HepG2 (cell line): ENCODE data around the gene MAGI1. TPM values are rescaled to one million over a fixed set of nuclear protein-coding genes. Genes with fewer than 3 reads are reported as not detected.

Experiments used
- ATAC-seq: fragments of 200-7000 bp; cut with Tn5 transposase; 3 replicates; pipeline ENCODE4 v1.9.1; 2020; ENCODE audit warnings: mild to moderate bottlenecking, moderate library complexity
- BruUV-seq: library from RNA; stranded (reverse); fragments of 400-500 nt; replicated peaks from 2 replicates; lab custom pipeline; 2021; lab: Mats Ljungman, UMichigan
- CTCF ChIA-PET: fragments of 300-600 bp; formaldehyde crosslinking; extraction: SDS; loops from one replicate; lab custom pipeline; 2021; ENCODE audit warnings: low total read pairs, inconsistent platforms, low intra/inter-chr PET ratio; lab: Yijun Ruan, JAX
- POLR2A ChIA-PET: fragments of 350-600 bp; sonication (Branson Sonifier 250); formaldehyde crosslinking; loops from one replicate; lab custom pipeline; 2020; ENCODE audit warnings: antibody characterized with exemption, inconsistent platforms; lab: Yijun Ruan, JAX
- DNase-seq: peaks from one replicate; pipeline ENCODE4 v3.0.0-alpha.2; 2015; ENCODE audit warnings: low spot score
- FAIRE-seq: peaks from 3 replicates; lab custom pipeline; 2011; peaks lifted over from hg19 to GRCh38; lab: Jason Lieb, UNC
- H2AFZ ChIP-seq: one replicate; pipeline ENCODE4 v1.6.1; 2011; ENCODE audit warnings: low read length, inconsistent platforms
- H3K27ac ChIP-seq: fragments of 300-600 bp; 3 replicates; pipeline ENCODE4 v1.8.0; 2011; ENCODE audit warnings: mixed run types, mild to moderate bottlenecking, mixed read lengths, low read length, inconsistent platforms; ENCODE audit not compliant: insufficient read depth; ENCODE audit errors: extremely low read length
- H3K27me3 ChIP-seq, 2 experiments: fragments of 200-600 bp in 1 of 2; 2 replicates in 1 of 2; 3 replicates in 1 of 2; pipeline versions ENCODE4 v1.6.0 to v1.8.0; 2011; ENCODE audit warnings: low read length in 2 of 2, mild to moderate bottlenecking in 2 of 2, moderate library complexity in 2 of 2, inconsistent platforms in 1 of 2; ENCODE audit not compliant: insufficient read depth in 2 of 2, control insufficient read depth in 1 of 2
- H3K36me3 ChIP-seq, 2 experiments: fragments of 200-600 bp in 1 of 2; replicated peaks in 1 of 2; 2 replicates in 1 of 2; 3 replicates in 1 of 2; pipeline versions ENCODE4 v1.5.1 to v1.8.0; 2011; ENCODE audit warnings: low read length in 2 of 2, inconsistent platforms in 1 of 2; ENCODE audit not compliant: insufficient read depth in 2 of 2, control insufficient read depth in 1 of 2
- H3K4me1 ChIP-seq: 2 replicates; pipeline ENCODE4 v1.5.1; 2012; ENCODE audit warnings: low read length, inconsistent platforms; ENCODE audit not compliant: insufficient read depth
- H3K4me2 ChIP-seq: 2 replicates; pipeline ENCODE4 v1.6.0; 2011; ENCODE audit warnings: low read depth, low read length, inconsistent platforms
- H3K4me3 ChIP-seq, 3 experiments: fragments of 200-600 bp in 1 of 3; sonication (generic), shearing (Covaris generic) in 1 of 3; replicated peaks in 1 of 3; 2 replicates each; pipeline ENCODE4 v1.5.1; 2011 to 2016; ENCODE audit warnings: low read length in 3 of 3, inconsistent platforms in 2 of 3, low read depth in 2 of 3, mild to moderate bottlenecking in 2 of 3, control low read depth in 1 of 3, mixed read lengths in 1 of 3; ENCODE audit not compliant: insufficient read depth in 1 of 3
- H3K79me2 ChIP-seq: one replicate; pipeline ENCODE4 v1.6.1; 2011; ENCODE audit warnings: low read length, inconsistent platforms; ENCODE audit not compliant: insufficient read depth
- H3K9ac ChIP-seq: 2 replicates; pipeline ENCODE4 v1.6.0; 2011; ENCODE audit warnings: mild to moderate bottlenecking, low read depth, low read length, inconsistent platforms; ENCODE audit not compliant: insufficient read depth
- H3K9me3 ChIP-seq: 2 replicates; pipeline ENCODE4 v1.5.1; 2012; ENCODE audit warnings: mild to moderate bottlenecking, low read length
- H4K20me1 ChIP-seq: 2 replicates; pipeline ENCODE4 v1.6.0; 2011; ENCODE audit warnings: inconsistent platforms, mild to moderate bottlenecking, low read length, moderate library complexity; ENCODE audit not compliant: insufficient read depth
- BRD4 ChIP-seq: sonication (generic); formaldehyde crosslinking; IDR thresholded peaks from 2 replicates; pipeline ENCODE4 v1.4.0; 2020; ENCODE audit warnings: missing genetic modification reagents
- JARID2 ChIP-seq: sonication (generic); formaldehyde crosslinking; IDR thresholded peaks from 2 replicates; pipeline ENCODE4 v1.8.1; 2023; ENCODE audit warnings: missing genetic modification reagents, inconsistent platforms; ENCODE audit not compliant: insufficient replicate concordance
- PLRG1 ChIP-seq: fragments of 450-650 bp; conservative IDR thresholded peaks from 2 replicates; pipeline ENCODE4 v1.6.1; 2016
- ZFP41 ChIP-seq: sonication (generic); formaldehyde crosslinking; IDR thresholded peaks from 2 replicates; pipeline ENCODE4 v1.4.0; 2020; ENCODE audit warnings: mild to moderate bottlenecking, missing genetic modification reagents, borderline replicate concordance
- ZNF10 ChIP-seq: sonication (generic); formaldehyde crosslinking; IDR thresholded peaks from 2 replicates; pipeline ENCODE4 v1.4.0; 2020; ENCODE audit warnings: mild to moderate bottlenecking, low read depth, missing genetic modification reagents, borderline replicate concordance
- ZNF235 ChIP-seq: sonication (generic); formaldehyde crosslinking; IDR thresholded peaks from 2 replicates; pipeline ENCODE4 v1.8.1; 2023; ENCODE audit warnings: mild to moderate bottlenecking, missing genetic modification reagents, borderline replicate concordance
- ZNF432 ChIP-seq: sonication (generic); formaldehyde crosslinking; IDR thresholded peaks from 2 replicates; pipeline ENCODE4 v1.5.0; 2020; ENCODE audit warnings: missing genetic modification reagents, mild to moderate bottlenecking, borderline replicate concordance
- ZNF552 ChIP-seq: sonication (generic); formaldehyde crosslinking; IDR thresholded peaks from 2 replicates; pipeline ENCODE4 v1.9.0; 2022; ENCODE audit warnings: missing genetic modification reagents, mild to moderate bottlenecking, borderline replicate concordance
- ZNF670 ChIP-seq: sonication (generic); formaldehyde crosslinking; IDR thresholded peaks from 2 replicates; pipeline ENCODE4 v1.8.0; 2022; ENCODE audit warnings: mild to moderate bottlenecking, missing genetic modification reagents, borderline replicate concordance
- ZNF674 ChIP-seq: sonication (generic); formaldehyde crosslinking; IDR thresholded peaks from 2 replicates; pipeline ENCODE4 v1.5.0; 2020; ENCODE audit warnings: low read depth, mild to moderate bottlenecking, missing genetic modification reagents
- ZNF839 ChIP-seq: sonication (generic); formaldehyde crosslinking; IDR thresholded peaks from 2 replicates; pipeline ENCODE4 v1.4.0; 2020; ENCODE audit warnings: missing genetic modification reagents, mild to moderate bottlenecking, borderline replicate concordance
- WGBS: methylation state at CpG from one replicate; pipeline ENCODE4 v1.1.6; 2017; ENCODE audit warnings: low lambda C conversion rate; 5-methylcytosine and 5-hydroxymethylcytosine counted together
- in situ Hi-C: cut with HindIII; loops from 2 replicates; pipeline ENCODE4 v1.10.0; 2017; ENCODE audit warnings: low pct_unique_long_range_greater_than_20kb; ENCODE audit not compliant: extremely low pct_ligation_motif_present
- intact Hi-C: fragments of 100-400 bp; cut with micrococcal nuclease; formaldehyde crosslinking; loops from one replicate; pipeline ENCODE4 v1.10.0; 2022; ENCODE audit not compliant: unreplicated experiment
- polyA plus RNA-seq, 8 experiments: library from polyadenylated mRNA; depleted of rRNA in 3 of 8; stranded (reverse) in 7 of 8; unstranded in 1 of 8; fragments of >200 nt; fragmentation: Illumina TruSeq in 4 of 8; extraction: Trizol in 4 of 8; gene quantifications; 2 replicates each; pipeline versions ENCODE4 v1.2.1 to v1.2.3, GENCODE V29; 2011 to 2016; ENCODE audit warnings: low read depth in 4 of 8, missing spikeins in 1 of 8, mixed read lengths in 1 of 8; ENCODE audit not compliant: insufficient read depth in 1 of 8
- total RNA-seq, 5 experiments: library from RNA; depleted of rRNA; stranded (reverse); fragments of >200 nt; fragmentation: Illumina TruSeq; extraction: Trizol; gene quantifications; 2 replicates each; pipeline ENCODE4 v1.2.3, GENCODE V29; 2016; ENCODE audit warnings: low read depth in 1 of 5
- TF ChIP-seq, protein P1 (sequence below): sonication (generic); formaldehyde crosslinking; conservative IDR thresholded peaks from 2 replicates; pipeline ENCODE4 v1.4.0; 2020; ENCODE audit warnings: missing genetic modification reagents

Gene MAGI1
- total and polyA plus RNA-seq, 2 of the 13 experiments (the other 11 are each of a cell fraction or from before 2014, with no cell fraction given), result 22.2 to 26.0 TPM

DNA sequence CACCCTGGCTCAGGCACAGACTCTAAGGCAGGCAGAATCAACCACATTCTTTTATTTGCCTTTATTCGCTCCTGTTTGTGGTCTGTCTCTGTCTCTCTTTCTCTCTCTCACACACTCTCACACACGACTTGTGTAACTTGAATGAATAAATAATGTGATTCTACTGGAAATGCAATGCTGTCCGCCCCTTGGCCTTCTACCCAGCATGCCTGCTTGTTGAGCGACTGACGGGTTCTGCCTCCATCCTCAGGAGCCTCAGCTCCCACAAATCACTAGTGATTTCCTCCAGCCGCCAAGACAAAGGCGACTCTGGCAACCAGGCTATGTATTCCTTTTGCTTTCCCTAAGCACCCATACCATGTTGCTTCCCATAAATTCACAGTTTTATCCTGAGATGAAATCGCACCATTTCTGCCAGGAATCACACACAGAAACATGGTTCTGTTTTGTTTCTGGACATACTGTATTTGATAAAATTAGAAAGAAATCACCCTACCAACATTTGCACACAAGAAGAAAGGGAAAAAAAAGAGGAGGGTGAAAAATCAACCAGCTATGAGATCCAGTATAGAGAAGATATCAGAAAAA is 460.8 kb downstream of the MAGI1 start:
- no peak for FAIRE-seq

DNA sequence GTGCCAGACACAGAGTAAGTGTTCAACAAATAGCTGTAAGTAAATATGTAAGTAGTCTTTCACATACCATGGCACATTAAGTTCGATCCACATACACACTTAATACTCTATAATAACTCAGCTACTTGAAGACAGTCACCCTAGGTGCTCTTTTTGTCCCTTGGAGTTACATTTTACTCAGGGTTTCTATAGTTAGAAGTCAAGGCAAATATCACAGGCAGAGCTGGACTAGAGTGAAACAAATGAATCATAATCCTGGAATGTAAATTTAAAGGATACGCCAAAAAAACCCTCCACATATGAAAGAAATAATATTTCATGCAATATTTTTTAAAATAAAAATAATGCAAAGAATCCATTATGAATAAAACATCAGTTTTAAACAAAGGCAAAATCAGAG is 461.8 kb downstream of the MAGI1 start:
- Histone ChIP-seq H3K4me3 (no peak overlapping the region), H3K27me3 (no peaks in the 10 kb centered on the region), H2AFZ (no peak overlapping the region), H3K4me2 (no peak overlapping the region), H3K79me2 (peaks cover 4% of the 10 kb centered on the region), H3K4me1 (peaks cover 11% of the 10 kb centered on the region), H3K9me3 (0 out of 2 replicates have a peak, but pooled peaks cover 3% of the 10 kb centered on the region), H3K27ac (no peak overlapping the region), H3K36me3 (no peaks in the 10 kb centered on the region), H4K20me1 (peaks cover 13% of the 10 kb centered on the region), H3K9ac (no peak overlapping the region)
- ATAC-seq, result no peak
- BruUV-seq, result no TSS peak
- ChIA-PET POLR2A (no interaction called here), CTCF (no interaction called here)
- in situ Hi-C loops (no loop called here), intact Hi-C loops (no loop called here)
- no peak for DNase-seq
- no peak for FAIRE-seq
- no peak for TF ChIP-seq JARID2
- TF ChIP-seq ZNF552 (CRISPR knock-in tag), result no peak
- no peak for TF ChIP-seq ZFP41 (CRISPR knock-in tag)
- no peak for TF ChIP-seq ZNF839 (CRISPR knock-in tag)
- no peak for TF ChIP-seq ZNF670 (CRISPR knock-in tag)
- TF ChIP-seq BRD4 (CRISPR knock-in tag), result no peak
- no peak for TF ChIP-seq ZNF674
- 87% methylated on average over 2 of the region's 2 CpGs for WGBS

More for the DNA sequence above, 460.8 kb downstream of the MAGI1 start:
- DNase-seq (no peak), ATAC-seq (no peak)
- H3K36me3 ChIP-seq, result no peaks in the 10 kb centered on the region
- no TSS peak for BruUV-seq
- H2AFZ ChIP-seq, result no peak overlapping the region
- ChIA-PET CTCF (no interaction called here), POLR2A (no interaction called here)
- H3K9ac ChIP-seq, result no peak overlapping the region
- 0 out of 2 replicates have a peak, but pooled peaks cover 3% of the 10 kb centered on the region for H3K9me3 ChIP-seq
- peaks cover 11% of the 10 kb centered on the region for H4K20me1 ChIP-seq
- TF ChIP-seq ZNF10 (no peak), PLRG1 (no peak), ZNF235 (CRISPR knock-in tag) (no peak), ZNF432 (CRISPR knock-in tag) (no peak)
- TF ChIP-seq, protein P1, sequence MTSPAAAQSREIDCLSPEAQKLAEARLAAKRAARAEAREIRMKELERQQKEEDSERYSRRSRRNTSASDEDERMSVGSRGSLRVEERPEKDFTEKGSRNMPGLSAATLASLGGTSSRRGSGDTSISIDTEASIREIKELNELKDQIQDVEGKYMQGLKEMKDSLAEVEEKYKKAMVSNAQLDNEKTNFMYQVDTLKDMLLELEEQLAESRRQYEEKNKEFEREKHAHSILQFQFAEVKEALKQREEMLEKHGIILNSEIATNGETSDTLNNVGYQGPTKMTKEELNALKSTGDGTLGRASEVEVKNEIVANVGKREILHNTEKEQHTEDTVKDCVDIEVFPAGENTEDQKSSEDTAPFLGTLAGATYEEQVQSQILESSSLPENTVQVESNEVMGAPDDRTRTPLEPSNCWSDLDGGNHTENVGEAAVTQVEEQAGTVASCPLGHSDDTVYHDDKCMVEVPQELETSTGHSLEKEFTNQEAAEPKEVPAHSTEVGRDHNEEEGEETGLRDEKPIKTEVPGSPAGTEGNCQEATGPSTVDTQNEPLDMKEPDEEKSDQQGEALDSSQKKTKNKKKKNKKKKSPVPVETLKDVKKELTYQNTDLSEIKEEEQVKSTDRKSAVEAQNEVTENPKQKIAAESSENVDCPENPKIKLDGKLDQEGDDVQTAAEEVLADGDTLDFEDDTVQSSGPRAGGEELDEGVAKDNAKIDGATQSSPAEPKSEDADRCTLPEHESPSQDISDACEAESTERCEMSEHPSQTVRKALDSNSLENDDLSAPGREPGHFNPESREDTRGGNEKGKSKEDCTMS (CRISPR knock-in tag), result no peak
- no peaks in the 10 kb centered on the region for H3K27me3 ChIP-seq
- H3K4me3 ChIP-seq, result no peak overlapping the region
- 95% methylated on average over 8 of the region's 8 CpGs for WGBS
- peaks cover 12% of the 10 kb centered on the region for H3K4me1 ChIP-seq
- no peak overlapping the region for H3K27ac ChIP-seq
- H3K4me2 ChIP-seq, result no peak overlapping the region
- in situ Hi-C loops (no loop called here), intact Hi-C loops (no loop called here)
- peaks cover 4% of the 10 kb centered on the region for H3K79me2 ChIP-seq
